SK-N-SH (cell line): ENCODE measurements around the gene RANBP2. TPM values are rescaled to one million over a fixed set of nuclear protein-coding genes. Genes with fewer than 3 reads are reported as not detected.

Experiments used
- CTCF ChIA-PET: fragments of 300-600, 350-600 bp; formaldehyde crosslinking; extraction: SDS; loops from one replicate; lab custom pipeline; 2021; lab: Yijun Ruan, JAX
- POLR2A ChIA-PET: fragments of 350-600 bp; sonication (Branson Sonifier 250); formaldehyde crosslinking; extraction: SDS; loops from one replicate; lab custom pipeline; 2020; ENCODE audit warnings: antibody characterized with exemption, inconsistent platforms; lab: Yijun Ruan, JAX
- DNase-seq: peaks from one replicate; pipeline ENCODE4 v3.0.0; 2012
- H2AFZ ChIP-seq: fragments of 200-600 bp; sonication (generic); 2 replicates; pipeline ENCODE4 v1.8.1; 2016; ENCODE audit warnings: antibody characterized with exemption, mild to moderate bottlenecking, low read depth
- H3F3A ChIP-seq: fragments of 200-600 bp; sonication (generic); replicated peaks from 2 replicates; pipeline ENCODE3; 2016; ENCODE audit warnings: antibody characterized with exemption, mild to moderate bottlenecking; ENCODE audit not compliant: insufficient read depth
- H3K27ac ChIP-seq, 2 experiments: fragments of 200-500 bp in 1 of 2; fragments of 200-600 bp in 1 of 2; sonication (Bioruptor generic) in 1 of 2; sonication (generic), shearing (Covaris generic) in 1 of 2; 2 replicates each; pipeline versions ENCODE4 v1.5.1 to v1.6.1; 2014 to 2016; ENCODE audit warnings: low read depth in 2 of 2, inconsistent platforms in 1 of 2, low read length in 1 of 2, mild to moderate bottlenecking in 1 of 2, mixed read lengths in 1 of 2
- H3K27me3 ChIP-seq: fragments of 200-600 bp; sonication (generic), shearing (Covaris generic); 2 replicates; pipeline ENCODE4 v1.6.1; 2016; ENCODE audit warnings: mixed run types; ENCODE audit not compliant: insufficient read depth
- H3K36me3 ChIP-seq, 2 experiments: fragments of 200-500 bp in 1 of 2; fragments of 200-600 bp in 1 of 2; sonication (Bioruptor generic) in 1 of 2; sonication (generic) in 1 of 2; replicated peaks in 1 of 2; 2 replicates each; pipeline versions ENCODE3 to v1.5.1; 2014 to 2016; ENCODE audit warnings: low read length in 1 of 2, mild to moderate bottlenecking in 1 of 2; ENCODE audit not compliant: insufficient read depth in 2 of 2, control insufficient read depth in 1 of 2
- H3K4me1 ChIP-seq, 2 experiments: fragments of 200-500 bp in 1 of 2; fragments of 200-600 bp in 1 of 2; sonication (Bioruptor generic) in 1 of 2; sonication (generic), shearing (Covaris generic) in 1 of 2; 2 replicates each; pipeline versions ENCODE4 v1.5.1 to v1.6.1; 2014 to 2016; ENCODE audit warnings: low read depth in 1 of 2, low read length in 1 of 2, mixed run types in 1 of 2; ENCODE audit not compliant: insufficient read depth in 2 of 2, control insufficient read depth in 1 of 2
- H3K4me2 ChIP-seq: fragments of 200-600 bp; sonication (generic), shearing (Covaris generic); 2 replicates; pipeline ENCODE4 v1.6.1; 2017; ENCODE audit warnings: mixed run types
- H3K4me3 ChIP-seq, 2 experiments: fragments of 200-500 bp in 1 of 2; fragments of 200-600 bp in 1 of 2; sonication (Bioruptor generic) in 1 of 2; sonication (generic), shearing (Covaris generic) in 1 of 2; 2 replicates each; pipeline versions ENCODE4 v1.5.1 to v1.8.1; 2014 to 2016; ENCODE audit warnings: low read depth in 2 of 2, inconsistent platforms in 1 of 2, low read length in 1 of 2, mild to moderate bottlenecking in 1 of 2, mixed read lengths in 1 of 2, moderate library complexity in 1 of 2
- H3K79me2 ChIP-seq: fragments of 200-600 bp; sonication (generic); 2 replicates; pipeline ENCODE4 v1.8.1; 2017; ENCODE audit warnings: mild to moderate bottlenecking; ENCODE audit not compliant: insufficient read depth
- H3K9ac ChIP-seq: fragments of 200-600 bp; sonication (generic); 2 replicates; pipeline ENCODE4 v1.6.1; 2017; ENCODE audit warnings: mixed run types
- H3K9me2 ChIP-seq: fragments of 200-600 bp; sonication (generic); 2 replicates; pipeline ENCODE4 v1.6.1; 2017; ENCODE audit warnings: mixed run types
- H3K9me3 ChIP-seq: fragments of 200-600 bp; sonication (generic); 2 replicates; pipeline ENCODE4 v1.6.1; 2017; ENCODE audit warnings: mixed run types, mild to moderate bottlenecking, moderate library complexity
- H4K20me1 ChIP-seq: fragments of 200-600 bp; sonication (generic); 2 replicates; pipeline ENCODE4 v1.6.1; 2017; ENCODE audit warnings: mild to moderate bottlenecking, mixed run types; ENCODE audit not compliant: insufficient read depth
- CHD2 ChIP-seq: fragments of 150-350 bp; IDR thresholded peaks from 2 replicates; pipeline ENCODE4 v1.6.1; 2018; ENCODE audit warnings: low read length; ENCODE audit not compliant: partially characterized antibody
- ELF1 ChIP-seq: IDR thresholded peaks from 2 replicates; pipeline ENCODE4 v1.4.0; 2012
- EP300 ChIP-seq, 2 experiments: IDR thresholded peaks; 2 replicates each; pipeline versions ENCODE4 v1.4.0 to v1.6.1; 2012; ENCODE audit warnings: borderline replicate concordance in 1 of 2, low read depth in 1 of 2, low read length in 1 of 2
- FOXM1 ChIP-seq: IDR thresholded peaks from 2 replicates; pipeline ENCODE4 v1.4.0; 2012; ENCODE audit warnings: low read depth, mild to moderate bottlenecking
- JUND ChIP-seq: IDR thresholded peaks from 2 replicates; pipeline ENCODE4 v1.4.0; 2012
- MAX ChIP-seq: IDR thresholded peaks from 2 replicates; pipeline ENCODE4 v1.4.0; 2012; ENCODE audit warnings: low read depth
- NFIC ChIP-seq: IDR thresholded peaks from 2 replicates; pipeline ENCODE4 v1.4.0; 2012; ENCODE audit warnings: borderline replicate concordance
- POLR2AphosphoS5 ChIP-seq: IDR thresholded peaks from 2 replicates; pipeline ENCODE4 v1.6.1; 2012; ENCODE audit warnings: low read depth, low read length
- REST ChIP-seq: IDR thresholded peaks from 2 replicates; pipeline ENCODE4 v1.6.1; 2012; ENCODE audit warnings: mild to moderate bottlenecking, low read depth, low read length, moderate library complexity
- RFX5 ChIP-seq: IDR thresholded peaks from 2 replicates; pipeline ENCODE4 v1.6.1; 2012; ENCODE audit warnings: mild to moderate bottlenecking, improper control_type of control experiment, low read length
- RXRA ChIP-seq: IDR thresholded peaks from 2 replicates; pipeline ENCODE4 v1.4.0; 2012; ENCODE audit warnings: low read depth, mild to moderate bottlenecking, borderline replicate concordance
- SIN3A ChIP-seq: IDR thresholded peaks from 2 replicates; pipeline ENCODE4 v1.6.1; 2012; ENCODE audit warnings: low read depth, mild to moderate bottlenecking, low read length, moderate library complexity, borderline replicate concordance
- SMC3 ChIP-seq: IDR thresholded peaks from 2 replicates; pipeline ENCODE4 v1.6.1; 2012; ENCODE audit warnings: low read depth, low read length, improper control_type of control experiment
- TAF1 ChIP-seq: IDR thresholded peaks from 2 replicates; pipeline ENCODE4 v1.6.1; 2012; ENCODE audit warnings: low read depth, mild to moderate bottlenecking, low read length, moderate library complexity, borderline replicate concordance
- TCF12 ChIP-seq: IDR thresholded peaks from 2 replicates; pipeline ENCODE4 v1.4.0; 2012
- TEAD4 ChIP-seq: IDR thresholded peaks from 2 replicates; pipeline ENCODE4 v1.4.0; 2012; ENCODE audit warnings: mild to moderate bottlenecking, borderline replicate concordance; ENCODE audit not compliant: insufficient read depth
- USF1 ChIP-seq: IDR thresholded peaks from 2 replicates; pipeline ENCODE4 v1.4.0; 2012; ENCODE audit warnings: low read depth, borderline replicate concordance
- WGBS: methylation state at CpG from one replicate; pipeline ENCODE4 v1.1.6; 2017; ENCODE audit warnings: low lambda C conversion rate; 5-methylcytosine and 5-hydroxymethylcytosine counted together
- polyA plus RNA-seq, 3 experiments: library from polyadenylated mRNA; depleted of rRNA; stranded (reverse); fragments of >200 nt; gene quantifications; 2 replicates each; pipeline ENCODE4 v1.2.3, GENCODE V29; 2012
- TF ChIP-seq, protein P1 (sequence below): IDR thresholded peaks from 2 replicates; pipeline ENCODE4 v1.4.0; 2012; ENCODE audit warnings: low read depth, borderline replicate concordance

RANBP2 gene
- polyA plus RNA-seq, 1 of the 3 experiments (the other 2 are of a cell fraction), result 3.6 TPM

- TF ChIP-seq, protein P1, sequence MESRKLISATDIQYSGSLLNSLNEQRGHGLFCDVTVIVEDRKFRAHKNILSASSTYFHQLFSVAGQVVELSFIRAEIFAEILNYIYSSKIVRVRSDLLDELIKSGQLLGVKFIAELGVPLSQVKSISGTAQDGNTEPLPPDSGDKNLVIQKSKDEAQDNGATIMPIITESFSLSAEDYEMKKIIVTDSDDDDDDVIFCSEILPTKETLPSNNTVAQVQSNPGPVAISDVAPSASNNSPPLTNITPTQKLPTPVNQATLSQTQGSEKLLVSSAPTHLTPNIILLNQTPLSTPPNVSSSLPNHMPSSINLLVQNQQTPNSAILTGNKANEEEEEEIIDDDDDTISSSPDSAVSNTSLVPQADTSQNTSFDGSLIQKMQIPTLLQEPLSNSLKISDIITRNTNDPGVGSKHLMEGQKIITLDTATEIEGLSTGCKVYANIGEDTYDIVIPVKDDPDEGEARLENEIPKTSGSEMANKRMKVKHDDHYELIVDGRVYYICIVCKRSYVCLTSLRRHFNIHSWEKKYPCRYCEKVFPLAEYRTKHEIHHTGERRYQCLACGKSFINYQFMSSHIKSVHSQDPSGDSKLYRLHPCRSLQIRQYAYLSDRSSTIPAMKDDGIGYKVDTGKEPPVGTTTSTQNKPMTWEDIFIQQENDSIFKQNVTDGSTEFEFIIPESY, result no peak
- TF ChIP-seq SIN3A (no peak), TAF1 (no peak), REST (no peak)
These were observed 17.5 kb upstream of the RANBP2 start (continued) for GRCh38 chr2:108701806-108702205.

- H3K27ac ChIP-seq, result no peak overlapping the region
- ChIA-PET CTCF (no interaction called here), POLR2A (no interaction called here)
- peaks cover 4% of the 10 kb centered on the region for H3F3A ChIP-seq
- H2AFZ ChIP-seq, result no peak overlapping the region
- peaks cover 4% of the 10 kb centered on the region; the same call in 1 of the 2 replicates for H3K9me3 ChIP-seq
- 60% methylated on average over 1 of the region's 1 CpG for WGBS
- H3K9ac ChIP-seq, result no peak overlapping the region
- H3K27me3 ChIP-seq, result no peaks in the 10 kb centered on the region
- DNase-seq, result no peak
- no peak overlapping the region for H3K4me3 ChIP-seq
- no peak overlapping the region for H3K4me2 ChIP-seq
- no peaks in the 10 kb centered on the region for H3K79me2 ChIP-seq
- no peaks in the 10 kb centered on the region for H3K4me1 ChIP-seq
- H4K20me1 ChIP-seq, result no peaks in the 10 kb centered on the region
- no peaks in the 10 kb centered on the region for H3K36me3 ChIP-seq
- H3K9me2 ChIP-seq, result no peaks in the 10 kb centered on the region
- TF ChIP-seq ELF1 (no peak), SMC3 (no peak), CHD2 (no peak), NFIC (no peak), RXRA (no peak), RFX5 (no peak), MAX (no peak), TCF12 (no peak), POLR2AphosphoS5 (no peak), USF1 (no peak), TAF1 (no peak), JUND (no peak), EP300 (IDR thresholded peaks at IDR 0.05; ENCODE audit: borderline replicate concordance in 1 of 2, low read depth in 1 of 2, low read length in 1 of 2) (no peak), FOXM1 (no peak), TEAD4 (no peak)
These were observed 14.4 kb upstream of the RANBP2 start for GRCh38 chr2:108704871-108705270.
